CD4-positive, CD25-positive, alpha-beta regulatory T cell (primary cell): ENCODE measurements around the gene STH. TPM values are rescaled to one million over a fixed set of nuclear protein-coding genes. Genes with fewer than 3 reads are reported as not detected.

Experiments used
- ATAC-seq, 2 donors: fragments of 150-1000 bp; cut with Tn5 transposase; one replicate each; pipeline ENCODE4 v1.10.0; 2021; ENCODE audit warnings: low read depth in 2 of 2, moderate number of reproducible peaks in 2 of 2, moderate library complexity in 1 of 2
- DNase-seq, 3 donors: peaks; one replicate each; pipeline versions ENCODE4 v3.0.0 to v3.0.0-alpha.2; 2012 to 2022; ENCODE audit warnings: mixed read lengths in 1 of 3
- H3K27ac ChIP-seq: one replicate; pipeline ENCODE4 v1.7.0; 2013; ENCODE audit warnings: mild to moderate bottlenecking, low read length; ENCODE audit not compliant: insufficient read depth, poor library complexity, severe bottlenecking
- H3K27me3 ChIP-seq: one replicate; pipeline ENCODE4 v1.7.0; 2013; ENCODE audit warnings: low read length; ENCODE audit not compliant: control insufficient read depth, insufficient read depth
- H3K36me3 ChIP-seq: one replicate; pipeline ENCODE4 v1.7.0; 2013; ENCODE audit warnings: mild to moderate bottlenecking, low read length, moderate library complexity; ENCODE audit not compliant: control insufficient read depth, insufficient read depth
- H3K4me1 ChIP-seq: 2 replicates; pipeline ENCODE4 v1.7.0; 2013; ENCODE audit warnings: mild to moderate bottlenecking, low read length; ENCODE audit not compliant: insufficient read depth, control insufficient read depth, poor library complexity, severe bottlenecking
- H3K4me3 ChIP-seq: one replicate; pipeline ENCODE4 v1.7.0; 2013; ENCODE audit warnings: low read depth, mild to moderate bottlenecking, low read length, moderate library complexity
- H3K9me3 ChIP-seq, 2 experiments: 1 replicate in 1 of 2; 2 replicates in 1 of 2; pipeline ENCODE4 v1.7.0; 2013; ENCODE audit warnings: low read length in 2 of 2, mild to moderate bottlenecking in 1 of 2, moderate library complexity in 1 of 2; ENCODE audit not compliant: control insufficient read depth in 2 of 2
- H3K27ac Mint-ChIP-seq, 3 donors: one replicate each; pipeline ENCODE4 v1.8.0; 2020 to 2022; ENCODE audit warnings: mild to moderate bottlenecking in 3 of 3, mixed read lengths in 3 of 3, moderate library complexity in 2 of 3
- H3K27me3 Mint-ChIP-seq: one replicate; pipeline ENCODE4 v1.8.0; 2022; ENCODE audit warnings: mild to moderate bottlenecking, mixed read lengths
- H3K36me3 Mint-ChIP-seq: one replicate; pipeline ENCODE4 v1.8.0; 2020; ENCODE audit warnings: mixed read lengths
- H3K4me1 Mint-ChIP-seq, 4 donors: one replicate each; pipeline ENCODE4 v1.8.0; 2020 to 2022; ENCODE audit warnings: mixed read lengths in 4 of 4, mild to moderate bottlenecking in 1 of 4
- H3K4me3 Mint-ChIP-seq, 4 donors: one replicate each; pipeline ENCODE4 v1.8.0; 2020 to 2022; ENCODE audit warnings: mild to moderate bottlenecking in 4 of 4, mixed read lengths in 4 of 4, moderate library complexity in 3 of 4
- H3K9me3 Mint-ChIP-seq, 7 donors: one replicate each; pipeline ENCODE4 v1.8.0; 2020 to 2022; ENCODE audit warnings: mixed read lengths in 7 of 7, mild to moderate bottlenecking in 3 of 7, moderate library complexity in 2 of 7
- polyA plus RNA-seq, 4 donors: library from polyadenylated mRNA; unstranded; fragments of 300-500 nt; fragmentation: Illumina TruSeq; gene quantifications; one replicate each; pipeline ENCODE4 v1.2.3, GENCODE V29; 2021
- total RNA-seq: library from RNA; stranded (reverse); gene quantifications from one replicate; pipeline ENCODE4 v1.2.3, GENCODE V29; 2022

STH gene
- total and polyA plus RNA-seq, 5 donors from 2014 or later, result not detected

DNA sequence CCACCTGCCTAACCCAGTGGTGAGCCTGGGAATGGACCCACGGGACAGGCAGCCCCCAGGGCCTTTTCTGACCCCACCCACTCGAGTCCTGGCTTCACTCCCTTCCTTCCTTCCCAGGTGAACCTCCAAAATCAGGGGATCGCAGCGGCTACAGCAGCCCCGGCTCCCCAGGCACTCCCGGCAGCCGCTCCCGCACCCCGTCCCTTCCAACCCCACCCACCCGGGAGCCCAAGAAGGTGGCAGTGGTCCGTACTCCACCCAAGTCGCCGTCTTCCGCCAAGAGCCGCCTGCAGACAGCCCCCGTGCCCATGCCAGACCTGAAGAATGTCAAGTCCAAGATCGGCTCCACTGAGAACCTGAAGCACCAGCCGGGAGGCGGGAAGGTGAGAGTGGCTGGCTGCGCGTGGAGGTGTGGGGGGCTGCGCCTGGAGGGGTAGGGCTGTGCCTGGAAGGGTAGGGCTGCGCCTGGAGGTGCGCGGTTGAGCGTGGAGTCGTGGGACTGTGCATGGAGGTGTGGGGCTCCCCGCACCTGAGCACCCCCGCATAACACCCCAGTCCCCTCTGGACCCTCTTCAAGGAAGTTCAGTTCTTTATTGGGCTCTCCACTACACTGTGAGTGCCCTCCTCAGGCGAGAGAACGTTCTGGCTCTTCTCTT, 2.6 kb upstream of the STH start:
- DNase-seq, result no peak
- H3K9me3 Mint-ChIP-seq, result no peaks in the 10 kb centered on the region
- no peak overlapping the region for H3K4me3 Mint-ChIP-seq
- H3K4me1 Mint-ChIP-seq, result no peaks in the 10 kb centered on the region
- no peaks in the 10 kb centered on the region for H3K36me3 ChIP-seq
- no peaks in the 10 kb centered on the region for H3K4me1 ChIP-seq
- H3K27me3 Mint-ChIP-seq, result peaks cover 1% of the 10 kb centered on the region
- no peaks in the 10 kb centered on the region for H3K36me3 Mint-ChIP-seq
- no peak overlapping the region for H3K27ac ChIP-seq
- no peak overlapping the region for H3K27ac Mint-ChIP-seq
- no peak for ATAC-seq
- H3K4me3 ChIP-seq, result no peak overlapping the region
- H3K27me3 ChIP-seq, result no peaks in the 10 kb centered on the region
- no peaks in the 10 kb centered on the region for H3K9me3 ChIP-seq

GRCh38 chr17:45997166-45997565, 1.9 kb upstream of the STH start:
- H3K27me3 Mint-ChIP-seq, result peaks cover 6% of the 10 kb centered on the region
- Histone ChIP-seq H3K27ac (no peak overlapping the region), H3K36me3 (no peaks in the 10 kb centered on the region), H3K27me3 (no peaks in the 10 kb centered on the region), H3K4me1 (no peaks in the 10 kb centered on the region), H3K9me3 (no peaks in the 10 kb centered on the region), H3K4me3 (no peak overlapping the region)
- H3K27ac Mint-ChIP-seq, result peak overlapping the region in 1 of 3 donors; percentile 26
- no peaks in the 10 kb centered on the region for H3K9me3 Mint-ChIP-seq
- ATAC-seq, result no peak
- no peak for DNase-seq
- H3K4me1 Mint-ChIP-seq, result no peaks in the 10 kb centered on the region
- H3K4me3 Mint-ChIP-seq, result no peak overlapping the region
- H3K36me3 Mint-ChIP-seq, result no peaks in the 10 kb centered on the region

- Mint-ChIP-seq H3K27ac (no peak overlapping the region), H3K4me3 (no peak overlapping the region), H3K9me3 (no peaks in the 10 kb centered on the region), H3K4me1 (peaks cover 0 to 1% (median 0%) of the 10 kb centered on the region in 4 donors), H3K36me3 (no peaks in the 10 kb centered on the region), H3K27me3 (peaks cover 6% of the 10 kb centered on the region)
- Histone ChIP-seq H3K4me1 (no peaks in the 10 kb centered on the region), H3K27me3 (no peaks in the 10 kb centered on the region), H3K27ac (no peak overlapping the region), H3K9me3 (no peaks in the 10 kb centered on the region), H3K36me3 (no peaks in the 10 kb centered on the region), H3K4me3 (no peak overlapping the region)
- ATAC-seq (no peak), DNase-seq (no peak)
These were observed 1.4 kb upstream of the STH start for GRCh38 chr17:45997624-45998023.

GRCh38 chr17:45999900-46000290, 845 bp downstream of the STH start:
- Histone ChIP-seq H3K4me3 (no peak overlapping the region), H3K27ac (no peak overlapping the region), H3K9me3 (no peaks in the 10 kb centered on the region), H3K4me1 (no peaks in the 10 kb centered on the region), H3K27me3 (no peaks in the 10 kb centered on the region), H3K36me3 (no peaks in the 10 kb centered on the region)
- Mint-ChIP-seq H3K36me3 (no peaks in the 10 kb centered on the region), H3K27me3 (peaks cover 6% of the 10 kb centered on the region), H3K4me3 (peak overlapping the region in 1 of 4 donors; percentile 89), H3K9me3 (no peaks in the 10 kb centered on the region), H3K27ac (peak overlapping the region in 1 of 3 donors; percentile 60), H3K4me1 (peaks cover 0 to 5% (median 0%) of the 10 kb centered on the region in 4 donors)
- ATAC-seq (no peak), DNase-seq (no peak)

DNA sequence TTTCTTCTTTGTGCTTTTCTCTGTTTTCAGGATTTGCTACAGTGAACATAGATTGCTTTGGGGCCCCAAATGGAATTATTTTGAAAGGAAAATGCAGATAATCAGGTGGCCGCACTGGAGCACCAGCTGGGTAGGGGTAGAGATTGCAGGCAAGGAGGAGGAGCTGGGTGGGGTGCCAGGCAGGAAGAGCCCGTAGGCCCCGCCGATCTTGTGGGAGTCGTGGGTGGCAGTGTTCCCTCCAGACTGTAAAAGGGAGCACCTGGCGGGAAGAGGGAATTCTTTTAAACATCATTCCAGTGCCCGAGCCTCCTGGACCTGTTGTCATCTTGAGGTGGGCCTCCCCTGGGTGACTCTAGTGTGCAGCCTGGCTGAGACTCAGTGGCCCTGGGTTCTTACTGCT, 1.2 kb downstream of the STH start:
- H3K27me3 Mint-ChIP-seq, result peaks cover 6% of the 10 kb centered on the region
- no peak overlapping the region for H3K27ac ChIP-seq
- H3K9me3 ChIP-seq, result no peaks in the 10 kb centered on the region
- no peak for ATAC-seq
- H3K4me1 ChIP-seq, result no peaks in the 10 kb centered on the region
- H3K27ac Mint-ChIP-seq, result no peak overlapping the region
- no peaks in the 10 kb centered on the region for H3K36me3 Mint-ChIP-seq
- no peaks in the 10 kb centered on the region for H3K36me3 ChIP-seq
- H3K27me3 ChIP-seq, result no peaks in the 10 kb centered on the region
- H3K4me1 Mint-ChIP-seq, result peaks cover 0 to 5% (median 0%) of the 10 kb centered on the region in 4 donors
- no peak overlapping the region for H3K4me3 Mint-ChIP-seq
- no peak for DNase-seq
- H3K4me3 ChIP-seq, result no peak overlapping the region
- no peaks in the 10 kb centered on the region for H3K9me3 Mint-ChIP-seq

DNA sequence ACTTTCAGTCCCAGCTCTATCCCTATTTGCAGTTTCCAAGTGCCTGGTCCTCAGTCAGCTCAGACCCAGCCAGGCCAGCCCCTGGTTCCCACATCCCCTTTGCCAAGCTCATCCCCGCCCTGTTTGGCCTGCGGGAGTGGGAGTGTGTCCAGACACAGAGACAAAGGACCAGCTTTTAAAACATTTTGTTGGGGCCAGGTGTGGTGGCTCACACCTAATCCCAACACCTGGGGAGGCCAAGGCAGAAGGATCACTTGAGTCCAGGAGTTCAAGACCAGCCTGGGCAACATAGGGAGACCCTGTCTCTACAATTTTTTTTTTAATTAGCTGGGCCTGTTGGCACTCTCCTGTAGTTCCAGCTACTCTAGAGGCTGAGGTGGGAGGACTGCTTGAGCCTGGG, 1.7 kb downstream of the STH start:
- Mint-ChIP-seq H3K36me3 (no peaks in the 10 kb centered on the region), H3K9me3 (no peaks in the 10 kb centered on the region), H3K4me3 (no peak overlapping the region), H3K27me3 (peaks cover 6% of the 10 kb centered on the region), H3K4me1 (peaks cover 0 to 5% (median 0%) of the 10 kb centered on the region in 4 donors), H3K27ac (no peak overlapping the region)
- Histone ChIP-seq H3K27me3 (no peaks in the 10 kb centered on the region), H3K4me1 (no peaks in the 10 kb centered on the region), H3K27ac (no peak overlapping the region), H3K36me3 (no peaks in the 10 kb centered on the region), H3K9me3 (no peaks in the 10 kb centered on the region), H3K4me3 (no peak overlapping the region)
- ATAC-seq, result no peak
- no peak for DNase-seq

- peaks cover 0 to 5% (median 0%) of the 10 kb centered on the region in 4 donors for H3K4me1 Mint-ChIP-seq
- Histone ChIP-seq H3K27ac (no peak overlapping the region), H3K4me3 (no peak overlapping the region), H3K27me3 (no peaks in the 10 kb centered on the region), H3K4me1 (no peaks in the 10 kb centered on the region), H3K9me3 (no peaks in the 10 kb centered on the region), H3K36me3 (no peaks in the 10 kb centered on the region)
- peaks cover 10% of the 10 kb centered on the region for H3K27me3 Mint-ChIP-seq
- ATAC-seq, result no peak
- H3K9me3 Mint-ChIP-seq, result no peaks in the 10 kb centered on the region
- no peak overlapping the region for H3K4me3 Mint-ChIP-seq
- H3K36me3 Mint-ChIP-seq, result no peaks in the 10 kb centered on the region
- no peak for DNase-seq
- peak overlapping the region in 1 of 3 donors; percentile 74 for H3K27ac Mint-ChIP-seq
These were observed 2.6 kb downstream of the STH start for GRCh38 chr17:46001390-46002310.
